ENCODE results near the gene SORBS2. TPM values are rescaled to one million over a fixed set of nuclear protein-coding genes. Genes with fewer than 3 reads are reported as not detected.
"Not testable (repeated sequence)": the region's sequence is repeated elsewhere in the genome, so short reads cannot be mapped to it uniquely, and the experiment has no call there.

SORBS2 gene
- 0.25 and 0.46 TPM in 2 replicates for total RNA-seq
- total RNA-seq (2013): 0.82 TPM
- 0.56 and 0.89 TPM in 2 replicates for polyA plus RNA-seq
- 0.43 and 0.93 TPM in 2 replicates for polyA minus RNA-seq

GRCh38 chr4:185811509-185812364, at the start of gene SORBS2:
Gene SORBS2 (minus strand): TSS chr4:185812194. CDS start chr4:185690571, 121,623 bp downstream.
- H3K9me3 ChIP-seq (ENCODE audit: control extremely low read depth in 1 of 3, control insufficient read depth in 2 of 3, insufficient read depth in 1 of 3, low read length in 2 of 3): no peaks in the 10 kb centered on the region
- no peaks in the 10 kb centered on the region for H4K20me1 ChIP-seq (ENCODE audit: control insufficient read depth, insufficient read depth, low read length, poor library complexity, severe bottlenecking)
- Mint-ChIP-seq H3K4me1 (peaks cover 26% of the 10 kb centered on the region), H3K27ac (peak within 1 kb of the TSS; percentile 39), H3K27me3 (peaks cover 30% of the 10 kb centered on the region), H3K9me3 (ENCODE audit: insufficient read depth) (no peaks in the 10 kb centered on the region), H3K4me3 (peak within 1 kb of the TSS; percentile 73)
- H3K36me3 ChIP-seq (replicated peaks in 1 of 2; ENCODE audit: control extremely low read depth in 1 of 2, control insufficient read depth in 1 of 2, extremely low read depth in 1 of 2, insufficient read depth in 2 of 2, low read length in 1 of 2): no peaks in the 10 kb centered on the region
- H3K4me1 ChIP-seq (ENCODE audit: control insufficient read depth in 2 of 2, insufficient read depth in 2 of 2, low read length in 2 of 2): peaks cover 17 to 18% of the 10 kb centered on the region in 2 donors
- no peaks in the 10 kb centered on the region for H3K79me2 ChIP-seq (ENCODE audit: control insufficient read depth, insufficient read depth, low read length)
- H3K27me3 ChIP-seq (replicated peaks in 1 of 4; ENCODE audit: control extremely low read depth in 1 of 4, control insufficient read depth in 3 of 4, insufficient read depth in 4 of 4, low read length in 3 of 4): peaks cover 0 to 2% (median 0%) of the 10 kb centered on the region in 4 experiments
- 22% methylated on average over 15 of the region's 20 CpGs for WGBS (ENCODE audit: insufficient coverage)
- intact Hi-C loops (cut with micrococcal nuclease): no loop called here
- H3K4me3 ChIP-seq (ENCODE audit: control extremely low read depth in 1 of 5, extremely low read depth in 1 of 5, insufficient read depth in 1 of 5, low read depth in 2 of 5, low read length in 4 of 5): peak within 1 kb of the TSS in 3 of 5 experiments; percentile 19 to 38 (median 34)
- no peak for TF ChIP-seq EZH2 (IDR thresholded peaks at IDR 0.05; ENCODE audit: borderline replicate concordance, insufficient read depth, low read depth, low read length, poor library complexity, severe bottlenecking)
- no peak for TF ChIP-seq CTCF (IDR thresholded peaks at IDR 0.05)
- DNase-seq (peak; percentile 67), ATAC-seq (ENCODE audit: low read depth) (peak; percentile 76)
- CTCF ChIA-PET: no interaction called here
- H3K27ac ChIP-seq (ENCODE audit: low read length in 2 of 2): no peak within 1 kb of the TSS
- H3K4me2 ChIP-seq (replicated peaks; ENCODE audit: low read depth, low read length, poor library complexity, severe bottlenecking): peak within 1 kb of the TSS; percentile 63
- POLR2A ChIA-PET: no interaction called here
- peak within 1 kb of the TSS; percentile 50 for H3K9ac ChIP-seq (ENCODE audit: low read length)
- H2AFZ ChIP-seq (ENCODE audit: insufficient read depth, low read depth, low read length, poor library complexity, severe bottlenecking): peak within 1 kb of the TSS; percentile 43

- Histone ChIP-seq H3K9me3 (ENCODE audit: control extremely low read depth in 1 of 3, control insufficient read depth in 2 of 3, insufficient read depth in 1 of 3, low read length in 2 of 3) (peaks cover 0 to 6% (median 6%) of the 10 kb centered on the region in 3 donors), H3K36me3 (replicated peaks in 1 of 2; ENCODE audit: control extremely low read depth in 1 of 2, control insufficient read depth in 1 of 2, extremely low read depth in 1 of 2, insufficient read depth in 2 of 2, low read length in 1 of 2) (no peaks in the 10 kb centered on the region), H3K4me2 (replicated peaks; ENCODE audit: low read depth, low read length, poor library complexity, severe bottlenecking) (no peak overlapping the region), H3K79me2 (ENCODE audit: control insufficient read depth, insufficient read depth, low read length) (no peaks in the 10 kb centered on the region), H3K27ac (ENCODE audit: low read length in 2 of 2) (no peak overlapping the region), H3K27me3 (replicated peaks in 1 of 4; ENCODE audit: control extremely low read depth in 1 of 4, control insufficient read depth in 3 of 4, insufficient read depth in 4 of 4, low read length in 3 of 4) (peaks cover 0 to 9% (median 0%) of the 10 kb centered on the region in 4 experiments), H3K4me1 (ENCODE audit: control insufficient read depth in 2 of 2, insufficient read depth in 2 of 2, low read length in 2 of 2) (no peaks in the 10 kb centered on the region), H4K20me1 (ENCODE audit: control insufficient read depth, insufficient read depth, low read length, poor library complexity, severe bottlenecking) (no peaks in the 10 kb centered on the region), H2AFZ (ENCODE audit: insufficient read depth, low read depth, low read length, poor library complexity, severe bottlenecking) (no peak overlapping the region), H3K4me3 (ENCODE audit: control extremely low read depth in 1 of 5, extremely low read depth in 1 of 5, insufficient read depth in 1 of 5, low read depth in 2 of 5, low read length in 4 of 5) (no peak overlapping the region), H3K9ac (ENCODE audit: low read length) (no peak overlapping the region)
- ATAC-seq (ENCODE audit: low read depth) (no peak), DNase-seq (no peak)
- H3K27me3 Mint-ChIP-seq: peaks cover 29% of the 10 kb centered on the region
- peaks cover 2% of the 10 kb centered on the region for H3K9me3 Mint-ChIP-seq (ENCODE audit: insufficient read depth)
- ChIA-PET CTCF (no interaction called here), POLR2A (no interaction called here)
- 6% methylated on average over 5 of the region's 7 CpGs for WGBS (ENCODE audit: insufficient coverage)
- no peak overlapping the region for H3K4me3 Mint-ChIP-seq
- no peak overlapping the region for H3K27ac Mint-ChIP-seq
- intact Hi-C loops (cut with micrococcal nuclease): no loop called here
- no peaks in the 10 kb centered on the region for H3K4me1 Mint-ChIP-seq
- TF ChIP-seq CTCF (IDR thresholded peaks at IDR 0.05): no peak
- TF ChIP-seq EZH2 (IDR thresholded peaks at IDR 0.05; ENCODE audit: borderline replicate concordance, insufficient read depth, low read depth, low read length, poor library complexity, severe bottlenecking): no peak
These were observed 47.1 kb upstream of the SORBS2 start for GRCh38 chr4:185859111-185859510.

GRCh38 chr4:185857561-185857960, 45.6 kb upstream of the SORBS2 start:
- H3K27ac Mint-ChIP-seq; H3K9me3 ChIP-seq (ENCODE audit: control extremely low read depth in 1 of 3, control insufficient read depth in 2 of 3, insufficient read depth in 1 of 3, low read length in 2 of 3); H3K4me2 ChIP-seq (replicated peaks; ENCODE audit: low read depth, low read length, poor library complexity, severe bottlenecking); H3K9ac ChIP-seq (ENCODE audit: low read length); H3K27me3 ChIP-seq (replicated peaks in 1 of 4; ENCODE audit: control extremely low read depth in 1 of 4, control insufficient read depth in 3 of 4, insufficient read depth in 4 of 4, low read length in 3 of 4); H3K4me3 Mint-ChIP-seq; H3K4me3 ChIP-seq (ENCODE audit: control extremely low read depth in 1 of 5, extremely low read depth in 1 of 5, insufficient read depth in 1 of 5, low read depth in 2 of 5, low read length in 4 of 5); H3K4me1 Mint-ChIP-seq; H3K4me1 ChIP-seq (ENCODE audit: control insufficient read depth in 2 of 2, insufficient read depth in 2 of 2, low read length in 2 of 2); H3K9me3 Mint-ChIP-seq (ENCODE audit: insufficient read depth); H3K79me2 ChIP-seq (ENCODE audit: control insufficient read depth, insufficient read depth, low read length); H3K27ac ChIP-seq (ENCODE audit: low read length in 2 of 2); H2AFZ ChIP-seq (ENCODE audit: insufficient read depth, low read depth, low read length, poor library complexity, severe bottlenecking); CTCF ChIA-PET; ATAC-seq (ENCODE audit: low read depth); intact Hi-C loops (cut with micrococcal nuclease); POLR2A ChIA-PET; H4K20me1 ChIP-seq (ENCODE audit: control insufficient read depth, insufficient read depth, low read length, poor library complexity, severe bottlenecking); H3K36me3 ChIP-seq (replicated peaks in 1 of 2; ENCODE audit: control extremely low read depth in 1 of 2, control insufficient read depth in 1 of 2, extremely low read depth in 1 of 2, insufficient read depth in 2 of 2, low read length in 1 of 2); DNase-seq: not testable (repeated sequence)
- peaks cover 35% of the 10 kb centered on the region for H3K27me3 Mint-ChIP-seq
- WGBS (ENCODE audit: insufficient coverage): 72% methylated on average over 4 of the region's 4 CpGs
